NT2/D1 (cell line): ENCODE measurements around the gene SLC36A2.

Source experiments
- SUZ12 ChIP-seq: IDR thresholded peaks from 2 replicates; pipeline ENCODE4 v1.6.1; 2011; ENCODE audit not compliant: insufficient read length, insufficient read depth; ENCODE audit errors: extremely low read depth
- ZNF274 ChIP-seq: IDR thresholded peaks from 2 replicates; pipeline ENCODE4 v1.6.1; 2011; ENCODE audit warnings: mild to moderate bottlenecking, low read depth, low read length

DNA sequence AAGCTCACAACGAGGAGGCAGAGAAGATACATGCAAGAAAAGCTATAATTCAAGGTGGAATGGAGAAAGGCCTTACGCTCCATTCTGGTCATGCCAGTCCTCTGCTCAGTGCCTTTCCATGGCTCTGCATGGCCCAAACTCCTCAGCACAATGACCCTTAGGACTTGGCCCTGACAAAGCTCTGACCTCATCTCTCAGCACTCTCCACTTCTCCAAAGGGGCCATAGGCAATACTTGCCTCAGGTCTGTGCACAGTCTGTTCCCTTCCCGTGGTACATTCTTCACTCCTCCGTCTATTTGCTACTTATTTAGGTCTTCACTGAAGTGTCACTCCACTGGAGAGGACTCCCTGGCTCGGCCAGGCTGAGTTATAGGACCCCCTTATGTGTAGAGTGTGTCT lies 68.5 kb downstream of the SLC36A2 start:
- no peak for TF ChIP-seq SUZ12
- no peak for TF ChIP-seq ZNF274
